ENCODE data around the gene TMEM256.
"Not testable (repeated sequence)": the region's sequence is repeated elsewhere in the genome, so short reads cannot be mapped to it uniquely, and the experiment has no call there.

The TMEM256 gene

GRCh38 chr17:7367918-7368598 lies 35.8 kb downstream of the TMEM256 start:
- no peak overlapping the region for H3K4me3 ChIP-seq (ENCODE audit: insufficient read depth, low read depth, low read length)
- WGBS, 2 experiments: 83 to 87% methylated on average over 10 to 13 of the region's 13 CpGs
- no peak overlapping the region for H3K27ac ChIP-seq (ENCODE audit: insufficient read depth, low read depth, low read length, poor library complexity, severe bottlenecking)
- no peaks in the 10 kb centered on the region for H3K4me1 ChIP-seq (ENCODE audit: control insufficient read depth, insufficient read depth, low read length)
- no peaks in the 10 kb centered on the region for H3K36me3 ChIP-seq (ENCODE audit: control insufficient read depth, insufficient read depth, low read length)
- H3K9me3 ChIP-seq (ENCODE audit: control insufficient read depth, low read length): no peaks in the 10 kb centered on the region
- no peaks in the 10 kb centered on the region for H3K27me3 ChIP-seq (ENCODE audit: control insufficient read depth, insufficient read depth, low read length, poor library complexity, severe bottlenecking)

GRCh38 chr17:7367083-7367482 lies 36.8 kb downstream of the TMEM256 start:
- no peaks in the 10 kb centered on the region for H3K4me1 ChIP-seq (ENCODE audit: control insufficient read depth, insufficient read depth, low read length)
- H3K36me3 ChIP-seq (ENCODE audit: control insufficient read depth, insufficient read depth, low read length): no peaks in the 10 kb centered on the region
- WGBS, 2 experiments: 73 to 76% methylated on average over 8 of the region's 8 CpGs
- H3K27ac ChIP-seq (ENCODE audit: insufficient read depth, low read depth, low read length, poor library complexity, severe bottlenecking): no peak overlapping the region
- no peaks in the 10 kb centered on the region for H3K9me3 ChIP-seq (ENCODE audit: control insufficient read depth, low read length)
- no peak overlapping the region for H3K4me3 ChIP-seq (ENCODE audit: insufficient read depth, low read depth, low read length)
- no peaks in the 10 kb centered on the region for H3K27me3 ChIP-seq (ENCODE audit: control insufficient read depth, insufficient read depth, low read length, poor library complexity, severe bottlenecking)

- not testable (repeated sequence) for H3K4me3 ChIP-seq (ENCODE audit: insufficient read depth, low read depth, low read length)
Observed at GRCh38 chr17:7365963-7366362, 37.9 kb downstream of the TMEM256 start.

GRCh38 chr17:7363311-7363710 lies 40.6 kb downstream of the TMEM256 start:
- Histone ChIP-seq H3K36me3 (ENCODE audit: control insufficient read depth, insufficient read depth, low read length) (no peaks in the 10 kb centered on the region), H3K4me1 (ENCODE audit: control insufficient read depth, insufficient read depth, low read length) (no peaks in the 10 kb centered on the region), H3K4me3 (ENCODE audit: insufficient read depth, low read depth, low read length) (no peak overlapping the region), H3K27me3 (ENCODE audit: control insufficient read depth, insufficient read depth, low read length, poor library complexity, severe bottlenecking) (no peaks in the 10 kb centered on the region), H3K9me3 (ENCODE audit: control insufficient read depth, low read length) (no peaks in the 10 kb centered on the region), H3K27ac (ENCODE audit: insufficient read depth, low read depth, low read length, poor library complexity, severe bottlenecking) (no peak overlapping the region)
- 91 to 93% methylated on average over 6 of the region's 6 CpGs for WGBS, 2 experiments

More at GRCh38 chr17:7365963-7366362, 37.9 kb downstream of the TMEM256 start:
- not testable (repeated sequence) for H3K27me3 ChIP-seq (ENCODE audit: control insufficient read depth, insufficient read depth, low read length, poor library complexity, severe bottlenecking); H3K27ac ChIP-seq (ENCODE audit: insufficient read depth, low read depth, low read length, poor library complexity, severe bottlenecking); H3K36me3 ChIP-seq (ENCODE audit: control insufficient read depth, insufficient read depth, low read length); H3K9me3 ChIP-seq (ENCODE audit: control insufficient read depth, low read length); H3K4me1 ChIP-seq (ENCODE audit: control insufficient read depth, insufficient read depth, low read length)
- 93 to 100% methylated on average over 3 to 6 of the region's 7 CpGs for WGBS, 2 experiments

- H3K9me3 ChIP-seq (ENCODE audit: control insufficient read depth, low read length): no peaks in the 10 kb centered on the region
- 87 to 89% methylated on average over 3 of the region's 3 CpGs for WGBS, 2 experiments
- H3K4me1 ChIP-seq (ENCODE audit: control insufficient read depth, insufficient read depth, low read length): no peaks in the 10 kb centered on the region
- H3K36me3 ChIP-seq (ENCODE audit: control insufficient read depth, insufficient read depth, low read length): no peaks in the 10 kb centered on the region
- no peak overlapping the region for H3K4me3 ChIP-seq (ENCODE audit: insufficient read depth, low read depth, low read length)
- H3K27me3 ChIP-seq (ENCODE audit: control insufficient read depth, insufficient read depth, low read length, poor library complexity, severe bottlenecking): no peaks in the 10 kb centered on the region
- H3K27ac ChIP-seq (ENCODE audit: insufficient read depth, low read depth, low read length, poor library complexity, severe bottlenecking): no peak overlapping the region
Observed at GRCh38 chr17:7361906-7362305, 42.0 kb downstream of the TMEM256 start.

GRCh38 chr17:7357381-7357780 lies 46.5 kb downstream of the TMEM256 start:
- WGBS, 2 experiments: 92 to 99% methylated on average over 2 of the region's 2 CpGs
- Histone ChIP-seq H3K9me3 (ENCODE audit: control insufficient read depth, low read length) (no peaks in the 10 kb centered on the region), H3K27me3 (ENCODE audit: control insufficient read depth, insufficient read depth, low read length, poor library complexity, severe bottlenecking) (no peaks in the 10 kb centered on the region), H3K4me3 (ENCODE audit: insufficient read depth, low read depth, low read length) (no peak overlapping the region), H3K36me3 (ENCODE audit: control insufficient read depth, insufficient read depth, low read length) (no peaks in the 10 kb centered on the region), H3K4me1 (ENCODE audit: control insufficient read depth, insufficient read depth, low read length) (peaks cover 29% of the 10 kb centered on the region), H3K27ac (ENCODE audit: insufficient read depth, low read depth, low read length, poor library complexity, severe bottlenecking) (no peak overlapping the region)

- Histone ChIP-seq H3K27ac (ENCODE audit: insufficient read depth, low read depth, low read length, poor library complexity, severe bottlenecking) (no peak overlapping the region), H3K9me3 (ENCODE audit: control insufficient read depth, low read length) (no peaks in the 10 kb centered on the region), H3K4me1 (ENCODE audit: control insufficient read depth, insufficient read depth, low read length) (peaks cover 29% of the 10 kb centered on the region), H3K27me3 (ENCODE audit: control insufficient read depth, insufficient read depth, low read length, poor library complexity, severe bottlenecking) (no peaks in the 10 kb centered on the region), H3K4me3 (ENCODE audit: insufficient read depth, low read depth, low read length) (no peak overlapping the region), H3K36me3 (ENCODE audit: control insufficient read depth, insufficient read depth, low read length) (no peaks in the 10 kb centered on the region)
- 90% methylated on average over 8 of the region's 8 CpGs for WGBS, 2 experiments
Observed at GRCh38 chr17:7356756-7357155, 47.1 kb downstream of the TMEM256 start.

- no peak overlapping the region for H3K4me3 ChIP-seq (ENCODE audit: insufficient read depth, low read depth, low read length)
- H3K4me1 ChIP-seq (ENCODE audit: control insufficient read depth, insufficient read depth, low read length): peaks cover 29% of the 10 kb centered on the region
- 11 to 13% methylated on average over 12 of the region's 12 CpGs for WGBS, 2 experiments
- no peaks in the 10 kb centered on the region for H3K36me3 ChIP-seq (ENCODE audit: control insufficient read depth, insufficient read depth, low read length)
- H3K27me3 ChIP-seq (ENCODE audit: control insufficient read depth, insufficient read depth, low read length, poor library complexity, severe bottlenecking): peaks cover 3% of the 10 kb centered on the region
- no peak overlapping the region for H3K27ac ChIP-seq (ENCODE audit: insufficient read depth, low read depth, low read length, poor library complexity, severe bottlenecking)
- no peaks in the 10 kb centered on the region for H3K9me3 ChIP-seq (ENCODE audit: control insufficient read depth, low read length)
Observed at GRCh38 chr17:7356072-7356549, 47.8 kb downstream of the TMEM256 start.

- WGBS, 2 experiments: 89 to 91% methylated on average over 8 of the region's 8 CpGs
- Histone ChIP-seq H3K9me3 (ENCODE audit: control insufficient read depth, low read length) (no peaks in the 10 kb centered on the region), H3K27me3 (ENCODE audit: control insufficient read depth, insufficient read depth, low read length, poor library complexity, severe bottlenecking) (peaks cover 7% of the 10 kb centered on the region), H3K36me3 (ENCODE audit: control insufficient read depth, insufficient read depth, low read length) (no peaks in the 10 kb centered on the region), H3K27ac (ENCODE audit: insufficient read depth, low read depth, low read length, poor library complexity, severe bottlenecking) (no peak overlapping the region), H3K4me1 (ENCODE audit: control insufficient read depth, insufficient read depth, low read length) (peaks cover 29% of the 10 kb centered on the region), H3K4me3 (ENCODE audit: insufficient read depth, low read depth, low read length) (no peak overlapping the region)
Observed at GRCh38 chr17:7355573-7355972, 48.3 kb downstream of the TMEM256 start.

- H3K4me1 ChIP-seq (ENCODE audit: control insufficient read depth, insufficient read depth, low read length): peaks cover 29% of the 10 kb centered on the region
- no peaks in the 10 kb centered on the region for H3K9me3 ChIP-seq (ENCODE audit: control insufficient read depth, low read length)
- no peaks in the 10 kb centered on the region for H3K36me3 ChIP-seq (ENCODE audit: control insufficient read depth, insufficient read depth, low read length)
- no peak within 1 kb of the TSS for H3K27ac ChIP-seq (ENCODE audit: insufficient read depth, low read depth, low read length, poor library complexity, severe bottlenecking)
- H3K27me3 ChIP-seq (ENCODE audit: control insufficient read depth, insufficient read depth, low read length, poor library complexity, severe bottlenecking): peaks cover 7% of the 10 kb centered on the region
- WGBS, 2 experiments: 77 to 81% methylated on average over 10 of the region's 10 CpGs
- no peak within 1 kb of the TSS for H3K4me3 ChIP-seq (ENCODE audit: insufficient read depth, low read depth, low read length)
Observed at GRCh38 chr17:7355053-7355452, 48.8 kb downstream of the TMEM256 start, which contains the start of gene TMEM95. TSS of gene TMEM95 (plus strand) at chr17:7355156. CDS start at chr17:7355205, 49 bp downstream.
